ENCODE results near the gene EMC6. TPM values are rescaled to one million over a fixed set of nuclear protein-coding genes. Genes with fewer than 3 reads are reported as not detected.

EMC6 gene
- polyA plus RNA-seq, 1 of the 3 experiments (the other 2 are of a cell fraction): 56.6 TPM

GRCh38 chr17:3655766-3656165 is 12.8 kb upstream of the EMC6 start:
- Histone ChIP-seq H3K9ac (no peak overlapping the region), H2AFZ (ENCODE audit: low read depth) (no peak overlapping the region), H3K4me2 (no peak overlapping the region), H3K27me3 (ENCODE audit: insufficient read depth) (no peaks in the 10 kb centered on the region), H4K20me1 (ENCODE audit: insufficient read depth) (peaks cover 4% of the 10 kb centered on the region; the same call in 1 of the 2 replicates), H3K4me3 (ENCODE audit: low read depth in 2 of 2, low read length in 1 of 2) (no peak overlapping the region), H3K36me3 (replicated peaks in 1 of 2; ENCODE audit: control insufficient read depth in 1 of 2, insufficient read depth in 2 of 2, low read length in 1 of 2) (peaks cover 0 to 5% of the 10 kb centered on the region in 2 experiments), H3K79me2 (ENCODE audit: insufficient read depth) (no peaks in the 10 kb centered on the region), H3F3A (replicated peaks; ENCODE audit: insufficient read depth) (peaks cover 10% of the 10 kb centered on the region), H3K4me1 (ENCODE audit: control insufficient read depth in 1 of 2, insufficient read depth in 2 of 2, low read depth in 1 of 2, low read length in 1 of 2) (peaks cover 0 to 13% of the 10 kb centered on the region in 2 experiments; a peak in 3 of 4 replicates), H3K9me3 (no peaks in the 10 kb centered on the region), H3K9me2 (no peaks in the 10 kb centered on the region), H3K27ac (ENCODE audit: low read depth in 2 of 2, low read length in 1 of 2) (no peak overlapping the region)
- WGBS (ENCODE audit: low lambda C conversion rate): 97% methylated on average over 6 of the region's 11 CpGs
- no peak for DNase-seq
- CTCF ChIA-PET: no interaction called here
- peak; percentile 14; the same call in 1 of the 2 replicates for TF ChIP-seq PBX3 (IDR thresholded peaks at IDR 0.05)
- no peak for TF ChIP-seq SMC3 (IDR thresholded peaks at IDR 0.05; ENCODE audit: low read depth, low read length)
- POLR2A ChIA-PET: no interaction called here

GRCh38 chr17:3656353-3656752 is 12.3 kb upstream of the EMC6 start:
- H3K4me3 ChIP-seq (ENCODE audit: low read depth in 2 of 2, low read length in 1 of 2): no peak overlapping the region
- H3F3A ChIP-seq (replicated peaks; ENCODE audit: insufficient read depth): peaks cover 12% of the 10 kb centered on the region
- peaks cover 0 to 8% of the 10 kb centered on the region in 2 experiments for H3K36me3 ChIP-seq (replicated peaks in 1 of 2; ENCODE audit: control insufficient read depth in 1 of 2, insufficient read depth in 2 of 2, low read length in 1 of 2)
- H3K4me2 ChIP-seq: no peak overlapping the region
- H3K27me3 ChIP-seq (ENCODE audit: insufficient read depth): no peaks in the 10 kb centered on the region
- ChIA-PET POLR2A (interaction anchor here (0.6 kb wide), 1 partner anchor 49 kb away, joined by 3 read pairs; no protein-coding TSS in a partner anchor), CTCF (interaction anchor here (2.2 kb wide), 1 partner anchor 608 kb away, joined by 5 read pairs; no protein-coding TSS in a partner anchor)
- H3K9me2 ChIP-seq: no peaks in the 10 kb centered on the region
- TF ChIP-seq TCF12 (IDR thresholded peaks at IDR 0.05): no peak
- TF ChIP-seq FOXJ3 (CRISPR knock-in tag; IDR thresholded peaks at IDR 0.05): no peak
- TF ChIP-seq CHD2 (IDR thresholded peaks at IDR 0.05; ENCODE audit: low read length, partially characterized antibody): no peak
- TF ChIP-seq USF2 (IDR thresholded peaks at IDR 0.05; ENCODE audit: borderline replicate concordance, low read depth, low read length): no peak
- TF ChIP-seq SIN3A (IDR thresholded peaks at IDR 0.05; ENCODE audit: borderline replicate concordance, low read depth, low read length): no peak
- TF ChIP-seq NFIC (IDR thresholded peaks at IDR 0.05; ENCODE audit: borderline replicate concordance): no peak
- no peak for TF ChIP-seq CTCF (IDR thresholded peaks at IDR 0.05)
- TF ChIP-seq TEAD4 (IDR thresholded peaks at IDR 0.05; ENCODE audit: borderline replicate concordance, insufficient read depth): no peak
- TF ChIP-seq NRF1 (IDR thresholded peaks at IDR 0.05; ENCODE audit: low read depth, low read length): no peak
- no peak for TF ChIP-seq RFX5 (IDR thresholded peaks at IDR 0.05; ENCODE audit: low read length)
- TF ChIP-seq TAF1 (IDR thresholded peaks at IDR 0.05; ENCODE audit: borderline replicate concordance, low read depth, low read length): no peak
- no peak for TF ChIP-seq YY1 (IDR thresholded peaks at IDR 0.05; ENCODE audit: low read depth)
- no peak for TF ChIP-seq JUND (IDR thresholded peaks at IDR 0.05)
- no peak for TF ChIP-seq MXI1 (IDR thresholded peaks at IDR 0.05; ENCODE audit: low read depth, low read length)
- TF ChIP-seq EZH2phosphoT487 (IDR thresholded peaks at IDR 0.05; ENCODE audit: borderline replicate concordance, low read depth): no peak
- no peak for TF ChIP-seq FOXM1 (IDR thresholded peaks at IDR 0.05; ENCODE audit: low read depth)
- 91% methylated on average over 16 of the region's 16 CpGs for WGBS (ENCODE audit: low lambda C conversion rate)
- H3K27ac ChIP-seq (ENCODE audit: low read depth in 2 of 2, low read length in 1 of 2): no peak overlapping the region
- DNase-seq: no peak
- no peaks in the 10 kb centered on the region for H3K9me3 ChIP-seq
- H2AFZ ChIP-seq (ENCODE audit: low read depth): no peak overlapping the region
- no peak overlapping the region for H3K9ac ChIP-seq
- H3K4me1 ChIP-seq (ENCODE audit: control insufficient read depth in 1 of 2, insufficient read depth in 2 of 2, low read depth in 1 of 2, low read length in 1 of 2): peaks cover 0 to 13% of the 10 kb centered on the region in 2 experiments; a peak in 3 of 4 replicates
- no peaks in the 10 kb centered on the region for H3K79me2 ChIP-seq (ENCODE audit: insufficient read depth)
- peaks cover 4% of the 10 kb centered on the region; the same call in 1 of the 2 replicates for H4K20me1 ChIP-seq (ENCODE audit: insufficient read depth)

Data from SK-N-SH (cell line).